GM19463 (cell line): ENCODE data around the gene P2RX2.

Experiments
- ATAC-seq: cut with Tn5 transposase; IDR thresholded peaks from one replicate; pipeline ENCODE4 v1.9.1; 2021; ENCODE audit warnings: mild to moderate bottlenecking, moderate library complexity; ENCODE audit not compliant: unreplicated experiment

The P2RX2 gene

GRCh38 chr12:132633398-132633797 lies 14.8 kb downstream of the P2RX2 start:
- ATAC-seq: peak; percentile 58

GRCh38 chr12:132633901-132634300 lies 15.3 kb downstream of the P2RX2 start:
- ATAC-seq: no peak

- ATAC-seq: no peak
Measured at GRCh38 chr12:132634411-132634990, 15.9 kb downstream of the P2RX2 start.

- no peak for ATAC-seq
Measured at GRCh38 chr12:132635076-132635955, 16.7 kb downstream of the P2RX2 start.

GRCh38 chr12:132637811-132638210 lies 19.2 kb downstream of the P2RX2 start:
- ATAC-seq: no peak

GRCh38 chr12:132638541-132639408 lies 20.2 kb downstream of the P2RX2 start:
- ATAC-seq: no peak

- ATAC-seq: no peak
Measured at GRCh38 chr12:132639956-132640520, 21.5 kb downstream of the P2RX2 start.

GRCh38 chr12:132640936-132641335 lies 22.4 kb downstream of the P2RX2 start:
- no peak for ATAC-seq

- no peak for ATAC-seq
Measured at GRCh38 chr12:132641811-132642650, 23.5 kb downstream of the P2RX2 start.

- no peak for ATAC-seq
Measured at GRCh38 chr12:132642846-132643835, 24.6 kb downstream of the P2RX2 start.

- ATAC-seq: no peak
Measured at GRCh38 chr12:132646850-132647249, 28.3 kb downstream of the P2RX2 start.

- no peak for ATAC-seq
Measured at GRCh38 chr12:132647858-132648257, 29.3 kb downstream of the P2RX2 start.

GRCh38 chr12:132648616-132649225 lies 30.1 kb downstream of the P2RX2 start:
- no peak for ATAC-seq

- ATAC-seq: no peak
Measured at GRCh38 chr12:132649226-132649945, 30.8 kb downstream of the P2RX2 start.

- ATAC-seq: no peak
Measured at GRCh38 chr12:132651444-132652100, 33.0 kb downstream of the P2RX2 start.

GRCh38 chr12:132653567-132654290 lies 35.2 kb downstream of the P2RX2 start:
- ATAC-seq: no peak
